ENCODE results near the gene MGAM2. TPM values are rescaled to one million over a fixed set of nuclear protein-coding genes. Genes with fewer than 3 reads are reported as not detected.

Gene MGAM2
- total and polyA plus RNA-seq, 2 donors (not counting 1 experiment from before 2014, with no cell fraction given) = not detected

DNA sequence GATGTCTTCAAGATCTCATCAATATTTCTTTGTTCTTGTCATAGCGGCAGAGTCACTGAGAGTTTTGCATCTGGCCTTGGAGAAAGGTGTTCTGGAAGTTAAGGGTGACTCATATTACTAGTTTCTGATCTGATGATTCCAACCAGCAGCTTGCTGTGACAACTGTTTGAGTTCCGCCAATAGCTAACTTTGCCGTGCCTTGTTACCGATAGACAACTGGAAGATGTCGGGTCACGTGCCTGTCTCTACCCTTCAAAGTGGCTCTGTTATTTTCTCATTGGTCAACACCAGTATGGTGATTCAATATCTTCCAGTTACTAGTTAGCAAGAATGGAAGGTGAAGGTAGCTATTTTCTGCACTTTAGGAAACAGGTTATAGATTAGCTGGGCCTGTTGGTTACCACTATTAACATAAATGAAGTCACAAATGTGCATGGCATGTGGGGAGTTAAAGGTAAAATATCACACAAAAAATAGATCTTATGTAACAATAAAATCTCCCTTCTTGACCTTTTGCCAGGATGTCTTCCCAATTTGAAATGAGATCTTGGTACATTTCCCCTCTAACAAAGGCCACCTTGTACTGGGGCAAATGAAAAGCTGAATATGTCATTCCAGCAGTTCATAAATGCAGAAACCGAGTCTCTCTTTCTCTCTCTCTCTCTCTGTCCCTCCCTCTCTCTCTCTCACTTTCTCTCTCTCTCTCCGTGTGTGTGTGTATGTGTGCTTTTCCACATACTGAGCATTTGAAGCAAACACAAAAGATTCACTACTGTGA lies 2.6 kb upstream of the MGAM2 start:
- no peaks in the 10 kb centered on the region for H3K79me2 ChIP-seq (ENCODE audit: control insufficient read depth, insufficient read depth, low read length)
- no peaks in the 10 kb centered on the region for H4K20me1 ChIP-seq (ENCODE audit: control insufficient read depth, extremely low read depth, insufficient read depth, low read length)
- H3K9ac ChIP-seq (ENCODE audit: insufficient read depth, low read length) = no peak overlapping the region
- H3K4me2 ChIP-seq (ENCODE audit: extremely low read depth, insufficient read depth, low read length) = no peak overlapping the region
- no peaks in the 10 kb centered on the region for H3K4me1 ChIP-seq (ENCODE audit: control insufficient read depth, extremely low read depth, insufficient read depth, low read length)
- no peak overlapping the region for H2AFZ ChIP-seq (ENCODE audit: low read length)
- H3K36me3 ChIP-seq (ENCODE audit: control insufficient read depth, insufficient read depth, low read length) = no peaks in the 10 kb centered on the region
- H3K27me3 ChIP-seq (ENCODE audit: control insufficient read depth, insufficient read depth, low read length) = no peaks in the 10 kb centered on the region
- DNase-seq (ENCODE audit: low read depth in 2 of 2) = no peak
- no peak for TF ChIP-seq EZH2 (IDR thresholded peaks at IDR 0.05; ENCODE audit: low read length, missing control alignments)
- TF ChIP-seq, protein P1, sequence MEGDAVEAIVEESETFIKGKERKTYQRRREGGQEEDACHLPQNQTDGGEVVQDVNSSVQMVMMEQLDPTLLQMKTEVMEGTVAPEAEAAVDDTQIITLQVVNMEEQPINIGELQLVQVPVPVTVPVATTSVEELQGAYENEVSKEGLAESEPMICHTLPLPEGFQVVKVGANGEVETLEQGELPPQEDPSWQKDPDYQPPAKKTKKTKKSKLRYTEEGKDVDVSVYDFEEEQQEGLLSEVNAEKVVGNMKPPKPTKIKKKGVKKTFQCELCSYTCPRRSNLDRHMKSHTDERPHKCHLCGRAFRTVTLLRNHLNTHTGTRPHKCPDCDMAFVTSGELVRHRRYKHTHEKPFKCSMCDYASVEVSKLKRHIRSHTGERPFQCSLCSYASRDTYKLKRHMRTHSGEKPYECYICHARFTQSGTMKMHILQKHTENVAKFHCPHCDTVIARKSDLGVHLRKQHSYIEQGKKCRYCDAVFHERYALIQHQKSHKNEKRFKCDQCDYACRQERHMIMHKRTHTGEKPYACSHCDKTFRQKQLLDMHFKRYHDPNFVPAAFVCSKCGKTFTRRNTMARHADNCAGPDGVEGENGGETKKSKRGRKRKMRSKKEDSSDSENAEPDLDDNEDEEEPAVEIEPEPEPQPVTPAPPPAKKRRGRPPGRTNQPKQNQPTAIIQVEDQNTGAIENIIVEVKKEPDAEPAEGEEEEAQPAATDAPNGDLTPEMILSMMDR (conservative IDR thresholded peaks at IDR 0.05 in 1 of 2, IDR thresholded peaks at IDR 0.05 in 1 of 2; ENCODE audit: low read depth in 1 of 2, low read length in 2 of 2) = no peak
- no peak overlapping the region for H3K27ac ChIP-seq (ENCODE audit: insufficient read depth, low read length)
- H3K9me3 ChIP-seq (ENCODE audit: control insufficient read depth, insufficient read depth, low read depth, low read length) = no peaks in the 10 kb centered on the region
- no peak overlapping the region for H3K4me3 ChIP-seq (replicated peaks in 1 of 4; ENCODE audit: control extremely low read depth in 1 of 4, insufficient read depth in 1 of 4, low read depth in 3 of 4, low read length in 4 of 4)

DNA sequence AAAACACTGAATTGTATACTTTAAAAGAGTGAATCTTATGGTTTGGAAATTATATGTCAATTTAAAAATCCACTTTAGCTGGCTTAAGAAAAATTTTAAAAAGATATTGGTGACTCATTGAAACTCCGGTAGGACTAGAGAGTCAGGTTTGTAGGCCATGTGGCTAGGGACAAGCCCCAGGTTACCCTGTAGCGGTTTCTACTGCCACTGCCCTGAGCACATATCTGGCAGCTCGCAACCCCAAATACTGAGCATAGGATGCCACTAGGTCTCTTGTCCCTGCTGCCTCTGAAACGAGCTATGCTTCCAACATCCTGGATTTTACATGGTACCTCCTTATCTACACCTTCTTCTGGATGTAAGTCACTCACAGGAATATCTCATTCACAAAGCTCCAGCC lies 1.4 kb upstream of the MGAM2 start:
- no peak overlapping the region for H3K4me2 ChIP-seq (ENCODE audit: extremely low read depth, insufficient read depth, low read length)
- no peak overlapping the region for H3K27ac ChIP-seq (ENCODE audit: insufficient read depth, low read length)
- no peaks in the 10 kb centered on the region for H3K79me2 ChIP-seq (ENCODE audit: control insufficient read depth, insufficient read depth, low read length)
- DNase-seq (ENCODE audit: low read depth in 2 of 2) = no peak
- no peaks in the 10 kb centered on the region for H3K9me3 ChIP-seq (ENCODE audit: control insufficient read depth, insufficient read depth, low read depth, low read length)
- H3K4me3 ChIP-seq (replicated peaks in 1 of 4; ENCODE audit: control extremely low read depth in 1 of 4, insufficient read depth in 1 of 4, low read depth in 3 of 4, low read length in 4 of 4) = no peak overlapping the region
- H3K36me3 ChIP-seq (ENCODE audit: control insufficient read depth, insufficient read depth, low read length) = no peaks in the 10 kb centered on the region
- no peak overlapping the region for H3K9ac ChIP-seq (ENCODE audit: insufficient read depth, low read length)
- no peak for TF ChIP-seq EZH2 (IDR thresholded peaks at IDR 0.05; ENCODE audit: low read length, missing control alignments)
- TF ChIP-seq, protein P1 (conservative IDR thresholded peaks at IDR 0.05 in 1 of 2, IDR thresholded peaks at IDR 0.05 in 1 of 2; ENCODE audit: low read depth in 1 of 2, low read length in 2 of 2) = no peak
- H2AFZ ChIP-seq (ENCODE audit: low read length) = no peak overlapping the region
- H4K20me1 ChIP-seq (ENCODE audit: control insufficient read depth, extremely low read depth, insufficient read depth, low read length) = no peaks in the 10 kb centered on the region
- H3K4me1 ChIP-seq (ENCODE audit: control insufficient read depth, extremely low read depth, insufficient read depth, low read length) = no peaks in the 10 kb centered on the region
- no peaks in the 10 kb centered on the region for H3K27me3 ChIP-seq (ENCODE audit: control insufficient read depth, insufficient read depth, low read length)

DNA sequence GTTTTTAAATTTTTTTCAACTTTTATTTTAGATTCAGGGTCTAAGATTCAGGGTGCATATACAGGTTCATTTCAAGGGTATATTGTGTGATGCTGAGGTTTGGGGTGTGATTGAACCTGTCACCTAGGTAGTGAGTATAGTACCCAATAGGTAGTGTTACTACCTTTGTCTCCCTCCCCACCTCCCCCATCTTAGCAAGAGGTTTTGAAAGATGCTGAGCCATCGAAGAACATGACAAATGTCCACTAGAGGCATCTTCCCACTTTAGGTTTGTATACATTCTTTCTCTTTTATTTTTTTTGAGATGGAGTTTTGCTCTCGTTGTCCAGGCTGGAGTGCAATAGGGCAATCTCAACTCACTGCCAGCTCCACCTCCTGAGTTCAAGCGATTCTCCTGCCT lies 880 bp upstream of the MGAM2 start:
- no peak for DNase-seq (ENCODE audit: low read depth in 2 of 2)
- no peaks in the 10 kb centered on the region for H3K4me1 ChIP-seq (ENCODE audit: control insufficient read depth, extremely low read depth, insufficient read depth, low read length)
- H3K9me3 ChIP-seq (ENCODE audit: control insufficient read depth, insufficient read depth, low read depth, low read length) = no peaks in the 10 kb centered on the region
- H3K27ac ChIP-seq (ENCODE audit: insufficient read depth, low read length) = no peak overlapping the region
- no peak overlapping the region for H3K4me2 ChIP-seq (ENCODE audit: extremely low read depth, insufficient read depth, low read length)
- no peak overlapping the region for H3K4me3 ChIP-seq (replicated peaks in 1 of 4; ENCODE audit: control extremely low read depth in 1 of 4, insufficient read depth in 1 of 4, low read depth in 3 of 4, low read length in 4 of 4)
- no peaks in the 10 kb centered on the region for H3K27me3 ChIP-seq (ENCODE audit: control insufficient read depth, insufficient read depth, low read length)
- H2AFZ ChIP-seq (ENCODE audit: low read length) = no peak overlapping the region
- no peaks in the 10 kb centered on the region for H3K79me2 ChIP-seq (ENCODE audit: control insufficient read depth, insufficient read depth, low read length)
- TF ChIP-seq, protein P1 (conservative IDR thresholded peaks at IDR 0.05 in 1 of 2, IDR thresholded peaks at IDR 0.05 in 1 of 2; ENCODE audit: low read depth in 1 of 2, low read length in 2 of 2) = no peak
- TF ChIP-seq EZH2 (IDR thresholded peaks at IDR 0.05; ENCODE audit: low read length, missing control alignments) = no peak
- no peak overlapping the region for H3K9ac ChIP-seq (ENCODE audit: insufficient read depth, low read length)
- no peaks in the 10 kb centered on the region for H4K20me1 ChIP-seq (ENCODE audit: control insufficient read depth, extremely low read depth, insufficient read depth, low read length)
- H3K36me3 ChIP-seq (ENCODE audit: control insufficient read depth, insufficient read depth, low read length) = no peaks in the 10 kb centered on the region
